Measurements from ENCODE around the gene FRMPD4. TPM values are rescaled to one million over a fixed set of nuclear protein-coding genes. Genes with fewer than 3 reads are reported as not detected.

The FRMPD4 gene
- total RNA-seq, 1 donor from 2014 or later, result 0.08 TPM

- TF ChIP-seq, protein P1, sequence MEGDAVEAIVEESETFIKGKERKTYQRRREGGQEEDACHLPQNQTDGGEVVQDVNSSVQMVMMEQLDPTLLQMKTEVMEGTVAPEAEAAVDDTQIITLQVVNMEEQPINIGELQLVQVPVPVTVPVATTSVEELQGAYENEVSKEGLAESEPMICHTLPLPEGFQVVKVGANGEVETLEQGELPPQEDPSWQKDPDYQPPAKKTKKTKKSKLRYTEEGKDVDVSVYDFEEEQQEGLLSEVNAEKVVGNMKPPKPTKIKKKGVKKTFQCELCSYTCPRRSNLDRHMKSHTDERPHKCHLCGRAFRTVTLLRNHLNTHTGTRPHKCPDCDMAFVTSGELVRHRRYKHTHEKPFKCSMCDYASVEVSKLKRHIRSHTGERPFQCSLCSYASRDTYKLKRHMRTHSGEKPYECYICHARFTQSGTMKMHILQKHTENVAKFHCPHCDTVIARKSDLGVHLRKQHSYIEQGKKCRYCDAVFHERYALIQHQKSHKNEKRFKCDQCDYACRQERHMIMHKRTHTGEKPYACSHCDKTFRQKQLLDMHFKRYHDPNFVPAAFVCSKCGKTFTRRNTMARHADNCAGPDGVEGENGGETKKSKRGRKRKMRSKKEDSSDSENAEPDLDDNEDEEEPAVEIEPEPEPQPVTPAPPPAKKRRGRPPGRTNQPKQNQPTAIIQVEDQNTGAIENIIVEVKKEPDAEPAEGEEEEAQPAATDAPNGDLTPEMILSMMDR (IDR thresholded peaks at IDR 0.05; ENCODE audit: insufficient read depth, low read length, poor library complexity, severe bottlenecking), result no peak
- Histone ChIP-seq H3K4me3 (ENCODE audit: low read depth, low read length) (no peak overlapping the region), H3K36me3 (ENCODE audit: control insufficient read depth, insufficient read depth, low read length) (no peaks in the 10 kb centered on the region), H3K27me3 (ENCODE audit: control insufficient read depth, insufficient read depth, low read length) (no peaks in the 10 kb centered on the region)
- no peak for DNase-seq (ENCODE audit: low read depth)
These were observed 85.4 kb downstream of the FRMPD4 start for GRCh38 chrX:12223650-12224049.

- TF ChIP-seq, protein P1 (IDR thresholded peaks at IDR 0.05; ENCODE audit: insufficient read depth, low read length, poor library complexity, severe bottlenecking), result no peak
- DNase-seq (ENCODE audit: low read depth), result no peak
- no peaks in the 10 kb centered on the region for H3K36me3 ChIP-seq (ENCODE audit: control insufficient read depth, insufficient read depth, low read length)
- H3K27me3 ChIP-seq (ENCODE audit: control insufficient read depth, insufficient read depth, low read length), result no peaks in the 10 kb centered on the region
- H3K4me3 ChIP-seq (ENCODE audit: low read depth, low read length), result no peak overlapping the region
These were observed 86.8 kb downstream of the FRMPD4 start for GRCh38 chrX:12225107-12225506.

GRCh38 chrX:12227412-12228041, 89.3 kb downstream of the FRMPD4 start:
- no peak for DNase-seq (ENCODE audit: low read depth)
- no peaks in the 10 kb centered on the region for H3K36me3 ChIP-seq (ENCODE audit: control insufficient read depth, insufficient read depth, low read length)
- H3K27me3 ChIP-seq (ENCODE audit: control insufficient read depth, insufficient read depth, low read length), result no peaks in the 10 kb centered on the region
- H3K4me3 ChIP-seq (ENCODE audit: low read depth, low read length), result no peak overlapping the region
- TF ChIP-seq, protein P1 (IDR thresholded peaks at IDR 0.05; ENCODE audit: insufficient read depth, low read length, poor library complexity, severe bottlenecking), result no peak

- no peaks in the 10 kb centered on the region for H3K36me3 ChIP-seq (ENCODE audit: control insufficient read depth, insufficient read depth, low read length)
- H3K27me3 ChIP-seq (ENCODE audit: control insufficient read depth, insufficient read depth, low read length), result no peaks in the 10 kb centered on the region
- TF ChIP-seq, protein P1 (IDR thresholded peaks at IDR 0.05; ENCODE audit: insufficient read depth, low read length, poor library complexity, severe bottlenecking), result no peak
- DNase-seq (ENCODE audit: low read depth), result no peak
- no peak overlapping the region for H3K4me3 ChIP-seq (ENCODE audit: low read depth, low read length)
These were observed 90.6 kb downstream of the FRMPD4 start for GRCh38 chrX:12228862-12229261.

DNA sequence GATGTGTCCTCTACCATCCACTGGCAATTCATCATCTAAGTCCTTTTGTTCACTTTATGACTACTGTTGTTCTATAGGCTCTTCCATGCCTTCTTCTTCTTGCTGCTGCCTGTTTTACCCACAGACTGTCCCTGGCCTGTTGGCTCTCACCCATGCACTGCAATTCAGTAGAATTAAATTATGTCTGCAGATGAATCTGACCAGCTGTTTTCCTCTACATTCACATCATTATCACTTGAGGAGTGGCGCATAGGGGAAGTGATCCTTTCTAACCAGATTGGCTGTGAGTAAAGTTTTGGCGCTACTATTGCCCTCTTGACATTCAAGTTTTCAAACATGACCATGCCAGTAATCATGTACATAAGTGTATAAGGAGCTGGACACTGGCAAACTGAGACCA, 91.7 kb downstream of the FRMPD4 start:
- DNase-seq (ENCODE audit: low read depth), result no peak
- no peaks in the 10 kb centered on the region for H3K36me3 ChIP-seq (ENCODE audit: control insufficient read depth, insufficient read depth, low read length)
- TF ChIP-seq, protein P1 (IDR thresholded peaks at IDR 0.05; ENCODE audit: insufficient read depth, low read length, poor library complexity, severe bottlenecking), result no peak
- no peaks in the 10 kb centered on the region for H3K27me3 ChIP-seq (ENCODE audit: control insufficient read depth, insufficient read depth, low read length)
- H3K4me3 ChIP-seq (ENCODE audit: low read depth, low read length), result no peak overlapping the region

Measured in kidney epithelial cell (primary cell).